Parathyroid adenoma (tissue), 2 donors: ENCODE measurements around the gene FAM228B.
A peak's percentile ranks its signal among the peaks of the same experiment; 100 is the strongest.

Experiments used
- H2AFZ ChIP-seq: fragments of 300-600 bp; sonication (generic); one replicate; pipeline ENCODE4 v1.7.0; 2017; ENCODE audit warnings: antibody characterized with exemption, mild to moderate bottlenecking
- H3K27ac ChIP-seq: fragments of 300-600 bp; sonication (generic); one replicate; pipeline ENCODE4 v1.7.0; 2017
- H3K27me3 ChIP-seq: fragments of 300-600 bp; sonication (generic); one replicate; pipeline ENCODE4 v1.7.0; 2017; ENCODE audit warnings: low read length; ENCODE audit not compliant: control insufficient read depth, insufficient read depth
- H3K36me3 ChIP-seq: fragments of 300-600 bp; sonication (generic); one replicate; pipeline ENCODE4 v1.7.0; 2017; ENCODE audit warnings: low read length; ENCODE audit not compliant: control insufficient read depth, insufficient read depth
- H3K4me1 ChIP-seq: fragments of 300-600 bp; sonication (generic); one replicate; pipeline ENCODE4 v1.7.0; 2017; ENCODE audit warnings: control low read depth
- H3K4me2 ChIP-seq: fragments of 300-600 bp; sonication (generic); one replicate; pipeline ENCODE4 v1.7.0; 2017; ENCODE audit warnings: low read length
- H3K4me3 ChIP-seq: fragments of 300-600 bp; sonication (generic); one replicate; pipeline ENCODE4 v1.7.0; 2017; ENCODE audit warnings: low read depth, low read length
- H3K79me2 ChIP-seq: fragments of 300-600 bp; sonication (generic); one replicate; pipeline ENCODE4 v1.7.0; 2017; ENCODE audit warnings: control low read depth
- H3K9ac ChIP-seq: fragments of 300-600 bp; sonication (generic); one replicate; pipeline ENCODE4 v1.7.0; 2017; ENCODE audit warnings: mild to moderate bottlenecking
- H3K9me3 ChIP-seq: fragments of 300-600 bp; sonication (generic); one replicate; pipeline ENCODE4 v1.7.0; 2017; ENCODE audit warnings: low read length; ENCODE audit not compliant: control insufficient read depth
- CTCF ChIP-seq: fragments of 300-600 bp; sonication (generic); IDR thresholded peaks from one replicate; pipeline ENCODE4 v1.7.0; 2017; ENCODE audit warnings: antibody characterized with exemption, mild to moderate bottlenecking
- donor health status: primary hyperparathyroidism.

The FAM228B gene

GRCh38 chr2:24123195-24123921 lies at the start of gene FAM228B, which contains the start of gene PFN4:
Gene FAM228B (plus strand): TSS chr2:24123469. CDS start chr2:24124362, 893 bp downstream.
Gene PFN4 (minus strand): TSS chr2:24123334. CDS start chr2:24122535, 799 bp downstream.
- Histone ChIP-seq H3K36me3 (no peaks in the 10 kb centered on the region), H3K9ac (peak within 1 kb of the TSS; percentile 56), H3K4me3 (peak within 1 kb of the TSS; percentile 73), H3K27ac (peak within 1 kb of the TSS; percentile 88), H3K4me1 (peaks cover 5% of the 10 kb centered on the region), H2AFZ (peak within 1 kb of the TSS; percentile 97), H3K79me2 (peaks cover 2% of the 10 kb centered on the region), H3K27me3 (no peaks in the 10 kb centered on the region), H3K4me2 (peak within 1 kb of the TSS; percentile 95), H3K9me3 (no peaks in the 10 kb centered on the region)
- peak; percentile 4 for TF ChIP-seq CTCF

GRCh38 chr2:24073816-24074215 lies 49.5 kb upstream of the FAM228B start:
- Histone ChIP-seq H3K9ac (no peak overlapping the region), H3K4me1 (peaks cover 11% of the 10 kb centered on the region), H3K4me2 (no peak overlapping the region), H3K79me2 (peaks cover 8% of the 10 kb centered on the region), H3K36me3 (no peaks in the 10 kb centered on the region), H2AFZ (no peak overlapping the region), H3K27me3 (no peaks in the 10 kb centered on the region), H3K27ac (no peak overlapping the region), H3K4me3 (no peak overlapping the region), H3K9me3 (no peaks in the 10 kb centered on the region)
- no peak for TF ChIP-seq CTCF

GRCh38 chr2:24075259-24075658 lies 48.0 kb upstream of the FAM228B start:
- Histone ChIP-seq H3K36me3 (no peaks in the 10 kb centered on the region), H3K9ac (peak overlapping the region; percentile 42), H3K27me3 (no peaks in the 10 kb centered on the region), H2AFZ (peak overlapping the region; percentile 71), H3K79me2 (peaks cover 8% of the 10 kb centered on the region), H3K4me1 (peaks cover 11% of the 10 kb centered on the region), H3K27ac (peak overlapping the region; percentile 78), H3K4me3 (peak overlapping the region; percentile 79), H3K4me2 (peak overlapping the region; percentile 71), H3K9me3 (no peaks in the 10 kb centered on the region)
- no peak for TF ChIP-seq CTCF

- peak within 1 kb of the TSS; percentile 79 for H3K4me3 ChIP-seq
- no peaks in the 10 kb centered on the region for H3K36me3 ChIP-seq
- peak within 1 kb of the TSS; percentile 89 for H3K4me2 ChIP-seq
- H3K9ac ChIP-seq: peak within 1 kb of the TSS; percentile 89
- no peaks in the 10 kb centered on the region for H3K27me3 ChIP-seq
- no peaks in the 10 kb centered on the region for H3K9me3 ChIP-seq
- H3K4me1 ChIP-seq: peaks cover 11% of the 10 kb centered on the region
- no peak for TF ChIP-seq CTCF
- peak within 1 kb of the TSS; percentile 78 for H3K27ac ChIP-seq
- H3K79me2 ChIP-seq: peaks cover 9% of the 10 kb centered on the region
- peak within 1 kb of the TSS; percentile 71 for H2AFZ ChIP-seq
These were observed 47.1 kb upstream of the FAM228B start, which contains the start of gene SF3B6 for GRCh38 chr2:24075915-24076848. Gene SF3B6 (minus strand): TSS chr2:24076326. CDS start chr2:24076229, 97 bp downstream.
